ENCODE data around the gene GSTA2.
"Not testable (repeated sequence)": the region's sequence is repeated elsewhere in the genome, so short reads cannot be mapped to it uniquely, and the experiment has no call there.

The GSTA2 gene

GRCh38 chr6:52763322-52763916, at the start of gene GSTA2:
TSS of gene GSTA2 (minus strand) at chr6:52763475. CDS start at chr6:52757947, 5,528 bp downstream.
- DNase-seq, result not testable (repeated sequence)

DNA sequence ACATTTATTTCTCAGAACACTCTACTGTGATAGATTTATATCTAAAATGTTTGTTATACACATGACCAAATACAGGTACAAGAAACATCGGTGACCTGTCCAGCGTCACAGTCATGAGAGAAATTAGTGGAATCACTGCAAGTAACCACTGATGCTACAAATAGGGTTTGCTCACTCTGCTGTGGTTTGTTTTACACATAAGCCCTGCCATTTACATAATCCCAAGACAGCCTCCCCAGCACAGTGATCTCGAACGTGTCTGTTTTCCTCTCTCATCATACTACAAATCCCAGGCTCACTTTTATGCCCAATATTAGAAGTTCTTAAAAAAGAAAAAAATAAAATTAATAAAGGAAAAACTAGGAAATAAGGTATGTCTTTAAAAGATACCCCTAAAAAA, 46.5 kb upstream of the GSTA2 start:
- not testable (repeated sequence) for DNase-seq

DNA sequence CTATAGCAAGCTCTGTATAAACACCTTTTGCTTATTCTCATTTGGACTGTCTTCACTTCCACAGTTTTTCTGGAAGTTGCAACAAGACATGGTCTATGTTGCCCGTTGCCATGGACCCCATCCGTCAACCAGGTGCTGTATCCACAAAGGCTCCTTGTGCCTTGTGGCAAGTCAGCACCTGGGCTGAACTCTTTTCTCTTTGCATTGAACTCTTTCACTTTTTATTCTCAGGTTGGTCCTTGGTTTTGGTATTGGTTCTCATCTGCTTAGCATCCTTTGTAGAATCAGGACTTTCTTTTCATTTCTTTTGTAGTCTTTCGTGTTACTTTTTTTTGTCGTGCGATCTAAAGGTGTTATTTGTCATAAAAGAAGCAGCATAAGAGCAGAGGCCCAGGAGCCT, 45.4 kb upstream of the GSTA2 start:
- DNase-seq, result no peak

GRCh38 chr6:52803668-52804255, 40.5 kb upstream of the GSTA2 start, which contains the start of gene GSTA1:
TSS of gene GSTA1 (minus strand) at chr6:52803816. CDS start at chr6:52799267, 4,549 bp downstream.
- not testable (repeated sequence) for DNase-seq

GRCh38 chr6:52802806-52803205, 39.5 kb upstream of the GSTA2 start:
- no peak for DNase-seq

DNA sequence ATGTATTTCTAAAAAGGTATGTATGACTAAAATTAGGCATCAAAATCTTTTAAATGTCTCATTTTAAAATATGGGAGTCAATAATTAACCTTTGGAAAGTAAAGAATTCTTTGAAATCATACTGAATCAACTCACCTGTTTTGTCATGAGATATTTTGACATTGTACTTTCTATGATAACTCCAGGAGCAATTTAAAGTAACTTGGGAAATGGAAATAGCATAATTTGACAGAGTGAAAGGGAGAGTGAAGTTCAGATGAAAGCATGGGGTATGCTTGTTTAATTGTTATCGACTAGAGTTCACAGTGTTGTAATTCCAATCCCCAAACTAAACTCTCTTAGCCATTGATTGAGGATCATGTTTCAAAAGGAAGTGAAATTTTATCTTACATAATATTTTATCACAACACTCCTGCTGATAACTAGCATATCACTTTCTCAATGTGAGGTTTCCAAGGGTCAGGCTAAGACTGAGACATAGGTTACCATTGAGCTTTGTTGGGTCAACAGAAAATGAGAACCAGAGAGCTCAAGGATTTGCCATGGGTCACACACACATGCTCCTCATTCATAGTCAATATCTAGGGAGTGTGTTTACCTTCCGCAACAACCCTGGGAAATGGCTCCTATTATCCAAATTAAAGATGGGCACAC, 38.0 kb upstream of the GSTA2 start:
- no peak for DNase-seq

GRCh38 chr6:52799272-52799671, 36.0 kb upstream of the GSTA2 start:
- DNase-seq, result not testable (repeated sequence)

DNA sequence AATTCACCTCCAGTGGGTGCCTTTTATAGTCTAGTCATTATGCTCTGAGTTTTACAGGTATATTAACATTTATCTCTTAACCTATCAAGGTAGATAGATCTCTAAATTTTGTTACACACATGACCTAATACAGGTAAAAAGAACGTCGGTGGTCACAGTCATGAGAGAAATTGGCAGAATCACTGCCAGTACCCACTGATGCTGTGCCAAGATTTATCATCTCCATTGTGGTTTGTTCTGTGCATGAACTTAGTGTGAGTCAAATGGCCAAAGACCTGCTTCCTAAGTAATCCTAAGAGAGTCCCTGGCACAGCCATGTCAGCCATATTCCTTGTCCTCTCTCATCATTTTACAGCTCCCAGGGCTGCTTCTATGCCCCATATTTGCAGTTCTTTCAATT, 31.1 kb upstream of the GSTA2 start:
- DNase-seq, result not testable (repeated sequence)

- no peak for DNase-seq
Observed at GRCh38 chr6:52790861-52791260, 27.6 kb upstream of the GSTA2 start.

- not testable (repeated sequence) for DNase-seq
Observed at GRCh38 chr6:52789658-52790057, 26.4 kb upstream of the GSTA2 start.

GRCh38 chr6:52788478-52788877, 25.2 kb upstream of the GSTA2 start:
- no peak for DNase-seq

- no peak for DNase-seq
Observed at GRCh38 chr6:52787917-52788316, 24.6 kb upstream of the GSTA2 start.

GRCh38 chr6:52786249-52786956, 23.1 kb upstream of the GSTA2 start:
- no peak for DNase-seq

DNA sequence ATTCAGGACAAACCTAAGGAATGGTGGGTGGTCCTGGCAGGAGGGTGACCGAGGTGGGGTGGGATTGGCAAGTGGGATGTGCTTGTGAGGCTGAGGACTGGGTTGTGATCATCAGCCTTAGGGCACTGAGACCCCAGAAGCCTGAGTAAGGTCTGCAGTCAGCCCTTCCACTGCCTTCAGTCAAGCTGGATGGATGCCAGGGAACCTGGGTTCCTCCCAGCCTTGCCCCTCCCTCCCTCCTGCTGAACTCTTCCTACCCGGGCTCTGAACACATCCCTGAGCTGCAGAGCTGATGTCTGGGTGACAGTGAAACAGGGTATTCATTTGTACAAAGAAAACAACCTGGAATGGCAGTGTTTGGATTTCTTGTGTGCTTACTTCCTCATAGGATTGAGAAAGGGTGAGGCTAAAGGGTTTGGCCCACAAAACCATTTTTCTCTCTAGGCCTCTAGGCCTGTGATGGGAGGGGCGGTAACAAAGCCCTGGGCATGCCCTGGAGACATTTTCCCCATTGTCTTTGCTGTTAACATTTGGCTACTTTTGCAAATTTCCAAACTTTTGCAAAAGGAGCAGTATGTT, 19.5 kb upstream of the GSTA2 start:
- not testable (repeated sequence) for DNase-seq

GRCh38 chr6:52782209-52782608, 18.9 kb upstream of the GSTA2 start:
- not testable (repeated sequence) for DNase-seq

- DNase-seq, result no peak
Observed at GRCh38 chr6:52779237-52779636, 16.0 kb upstream of the GSTA2 start.

DNA sequence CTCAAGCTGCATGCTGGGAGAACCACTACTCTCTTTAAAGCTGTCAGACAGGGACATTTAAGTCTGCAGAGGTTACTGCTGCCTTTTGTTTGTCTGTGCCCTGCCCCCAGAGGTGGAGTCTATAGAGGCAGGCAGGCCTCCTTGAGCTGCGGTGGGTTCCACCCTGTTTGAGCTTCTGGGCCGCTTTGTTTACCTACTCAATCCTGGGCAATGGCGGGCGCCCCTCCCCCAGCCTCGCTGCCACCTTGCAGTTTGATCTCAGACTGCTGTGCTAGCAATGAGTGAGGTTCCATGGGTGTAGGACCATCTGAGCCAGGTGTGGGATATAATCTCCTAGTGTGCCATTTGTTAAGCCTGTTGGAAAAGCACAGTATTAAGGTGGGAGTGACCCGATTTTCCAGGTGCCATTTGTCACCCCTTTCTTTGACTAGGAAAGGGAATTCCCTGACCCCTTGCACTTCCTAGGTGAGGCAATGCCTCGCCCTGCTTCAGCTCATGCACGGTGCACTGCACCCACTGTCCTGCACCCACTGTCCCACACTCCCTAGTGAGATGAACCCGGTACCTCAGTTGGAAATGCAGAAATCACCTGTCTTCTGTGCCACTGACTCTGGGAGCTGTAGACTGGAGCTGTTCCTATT, 13.6 kb upstream of the GSTA2 start:
- not testable (repeated sequence) for DNase-seq

GRCh38 chr6:52769399-52769798, 6.1 kb upstream of the GSTA2 start:
- not testable (repeated sequence) for DNase-seq

DNA sequence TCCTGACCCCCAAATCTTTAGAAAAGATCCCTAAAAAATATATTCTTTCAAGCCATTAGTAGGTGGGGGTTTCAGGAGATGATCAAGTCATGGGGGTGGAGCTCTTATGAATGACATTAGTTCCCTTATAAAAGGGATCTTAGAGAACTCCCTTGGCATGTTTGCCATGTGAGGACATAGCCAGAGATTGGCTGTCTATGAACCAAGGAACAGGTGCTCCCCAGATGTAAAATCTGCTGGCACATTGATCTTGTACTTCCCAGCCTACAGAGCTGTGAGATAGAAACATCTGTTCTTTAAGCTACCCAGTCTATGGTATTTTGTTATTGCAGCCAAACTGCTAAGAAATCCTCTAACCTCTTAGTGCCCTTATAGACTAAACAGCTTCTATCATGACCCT, 4.4 kb upstream of the GSTA2 start:
- DNase-seq, result not testable (repeated sequence)

DNA sequence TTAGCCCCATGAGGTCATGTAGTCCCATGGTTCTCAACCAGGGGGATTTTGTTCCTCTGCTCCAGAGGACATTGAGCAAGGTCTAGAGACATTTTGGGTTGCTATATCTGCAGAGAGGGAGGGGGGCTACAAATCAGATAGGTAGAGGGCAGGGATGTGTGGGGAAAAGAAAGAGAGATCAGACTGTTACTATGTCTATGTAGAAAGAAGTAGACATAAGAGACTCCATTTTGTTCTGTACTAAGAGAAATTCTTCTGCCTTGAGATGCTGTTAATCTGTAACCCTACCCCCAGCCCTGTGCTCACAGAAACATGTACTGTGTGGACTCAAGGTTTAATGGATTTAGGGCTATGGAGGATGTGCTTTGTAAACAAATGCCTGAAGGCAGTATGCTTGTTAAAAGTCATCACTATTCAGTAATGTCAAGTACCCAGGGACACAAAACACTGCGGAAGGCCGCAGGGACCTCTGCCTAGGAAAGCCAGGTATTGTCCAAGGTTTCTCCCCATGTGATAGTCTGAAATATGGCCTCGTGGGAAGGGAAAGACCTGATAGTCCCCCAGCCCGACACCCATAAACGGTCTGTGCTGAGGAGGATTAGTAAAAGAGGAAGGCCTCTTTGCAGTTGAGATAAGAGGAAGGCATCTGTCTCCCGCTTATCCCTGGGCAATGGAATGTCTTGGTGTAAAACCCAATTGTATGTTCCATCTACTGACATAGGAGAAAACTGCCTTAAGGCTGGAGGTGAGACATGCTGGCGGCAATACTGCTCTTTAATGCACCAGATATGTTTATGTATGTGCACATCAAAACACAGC, 1.4 kb downstream of the GSTA2 start:
- not testable (repeated sequence) for DNase-seq

DNA sequence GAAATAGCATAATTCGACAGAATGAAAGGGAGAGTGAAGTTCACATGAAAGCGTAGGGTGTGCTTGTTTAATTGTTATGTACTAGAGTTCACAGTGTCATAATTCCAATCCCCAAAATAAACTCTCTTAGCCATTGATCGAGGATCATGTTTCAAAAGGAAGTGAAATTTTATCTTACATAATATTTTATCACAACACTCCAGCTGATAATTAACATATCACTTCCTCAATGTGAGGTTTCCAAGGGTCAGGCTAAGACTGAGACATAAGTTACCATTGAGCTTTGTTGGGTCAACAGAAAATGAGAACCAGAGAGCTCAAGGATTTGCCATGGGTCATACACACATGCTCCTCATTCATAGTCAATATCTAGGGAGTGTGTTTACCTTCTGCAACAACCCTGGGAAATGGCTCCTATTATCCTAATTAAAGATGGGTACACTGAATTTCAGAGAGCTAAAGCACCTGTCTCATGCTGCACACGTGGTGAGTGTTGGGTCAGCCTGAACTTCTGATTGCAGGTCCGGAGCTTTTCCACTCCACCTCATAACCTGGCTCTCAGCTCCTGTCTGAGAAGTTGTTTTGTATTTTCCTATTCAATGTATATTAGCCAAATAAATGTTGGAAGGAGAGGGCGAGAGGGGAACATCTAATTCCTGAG, 3.0 kb downstream of the GSTA2 start:
- no peak for DNase-seq

Data from stimulated activated naive CD4-positive, alpha-beta T cell (primary cell).